ENCODE results near the gene LDB2. TPM values are rescaled to one million over a fixed set of nuclear protein-coding genes. Genes with fewer than 3 reads are reported as not detected.

LDB2 gene
- total and polyA plus RNA-seq, 2 of the 8 experiments (the other 6 are each of a cell fraction or from before 2014, with no cell fraction given), result 57.0 to 140 TPM

GRCh38 chr4:16617011-16617410, 281.4 kb downstream of the LDB2 start:
- no peak overlapping the region for H4K8ac ChIP-seq (ENCODE audit: extremely low read depth, insufficient read depth, low read length)
- H3K9me3 ChIP-seq (ENCODE audit: insufficient read depth in 2 of 2, low read depth in 1 of 2, low read length in 1 of 2), result no peaks in the 10 kb centered on the region; a peak in 1 of 4 replicates
- H3K23me2 ChIP-seq (ENCODE audit: low read depth, low read length), result no peaks in the 10 kb centered on the region
- H3K56ac ChIP-seq (replicated peaks; ENCODE audit: insufficient read length, low read depth, low read length), result no peak overlapping the region
- H2BK15ac ChIP-seq (ENCODE audit: low read length), result no peak overlapping the region
- no peak for DNase-seq (ENCODE audit: low read depth in 1 of 2, low spot score in 2 of 2)
- ChIA-PET CTCF (ENCODE audit: partially characterized antibody) (interaction anchor here (1.0 kb wide), 1 partner anchor 96 kb away, joined by 4 read pairs; no protein-coding TSS in a partner anchor), POLR2A (ENCODE audit: partially characterized antibody) (no interaction called here)
- no peak overlapping the region for H2BK5ac ChIP-seq (ENCODE audit: low read depth, low read length)
- H3K4ac ChIP-seq (replicated peaks; ENCODE audit: insufficient read length, low read depth, low read length), result no peak overlapping the region
- no peak overlapping the region for H2BK12ac ChIP-seq (ENCODE audit: low read depth, low read length)
- H3K4me2 ChIP-seq (ENCODE audit: insufficient read depth in 1 of 2, low read depth in 2 of 2, low read length in 2 of 2), result no peak overlapping the region
- no peaks in the 10 kb centered on the region for H3K4me1 ChIP-seq (replicated peaks in 1 of 4; ENCODE audit: control insufficient read depth in 3 of 4, insufficient read depth in 4 of 4, low read length in 3 of 4)
- no peak for FAIRE-seq
- H4K5ac ChIP-seq (ENCODE audit: insufficient read length, low read depth, low read length), result no peak overlapping the region
- peaks cover 2% of the 10 kb centered on the region; the same call in 1 of the 2 replicates for H3K79me1 ChIP-seq (ENCODE audit: low read depth, low read length)
- H2BK20ac ChIP-seq (ENCODE audit: low read length), result no peak overlapping the region
- no peaks in the 10 kb centered on the region for H3K36me3 ChIP-seq (ENCODE audit: control insufficient read depth in 2 of 4, insufficient read depth in 4 of 4, low read length in 3 of 4)
- H3K9ac ChIP-seq (replicated peaks in 1 of 4; ENCODE audit: extremely low read depth in 1 of 4, low read depth in 3 of 4, low read length in 3 of 4), result no peak overlapping the region
- no peak overlapping the region for H3K18ac ChIP-seq (ENCODE audit: extremely low read depth, low read length)
- no peak overlapping the region for H3K23ac ChIP-seq (ENCODE audit: insufficient read length)
- H2AFZ ChIP-seq (ENCODE audit: low read length), result no peak overlapping the region
- H4K91ac ChIP-seq (replicated peaks; ENCODE audit: insufficient read length, low read length), result no peak overlapping the region
- no peak overlapping the region for H2AK5ac ChIP-seq (ENCODE audit: low read depth, low read length)
- H3K27me3 ChIP-seq (replicated peaks in 1 of 4; ENCODE audit: control insufficient read depth in 3 of 4, extremely low read depth in 1 of 4, insufficient read depth in 3 of 4, low read length in 3 of 4), result no peaks in the 10 kb centered on the region
- H3K79me2 ChIP-seq (ENCODE audit: control insufficient read depth in 1 of 2, insufficient read depth in 2 of 2, low read length in 2 of 2), result no peaks in the 10 kb centered on the region; a peak in 1 of 4 replicates
- H3K27ac ChIP-seq (ENCODE audit: low read depth, low read length), result no peak overlapping the region
- no peaks in the 10 kb centered on the region for H4K20me1 ChIP-seq (replicated peaks in 1 of 2; ENCODE audit: control insufficient read depth in 1 of 2, insufficient read depth in 2 of 2, low read length in 2 of 2)
- WGBS, 2 experiments (ENCODE audit: extremely low coverage in 1 of 2, insufficient coverage in 1 of 2, insufficient read length in 1 of 2, insufficient replicate concordance in 2 of 2, low coverage in 1 of 2, low lambda C conversion rate in 2 of 2, missing lambda C conversion rate in 1 of 2), result 90% methylated on average over 6 of the region's 6 CpGs; no CpG with 5 or more reads in 1 of the 2 experiments
- H3K14ac ChIP-seq (ENCODE audit: insufficient read length), result no peak overlapping the region
- H3K4me3 ChIP-seq (ENCODE audit: extremely low read depth in 1 of 4, insufficient read depth in 2 of 4, low read depth in 3 of 4, low read length in 4 of 4), result no peak overlapping the region
- H2BK120ac ChIP-seq (replicated peaks; ENCODE audit: low read depth, low read length), result no peak overlapping the region
- TF ChIP-seq EP300 (IDR thresholded peaks at IDR 0.05; ENCODE audit: borderline replicate concordance in 1 of 2, low read depth in 2 of 2, low read length in 2 of 2) (no peak), RBBP5 (IDR thresholded peaks at IDR 0.05; ENCODE audit: borderline replicate concordance, low read depth, low read length) (no peak), USF2 (IDR thresholded peaks at IDR 0.05; ENCODE audit: low read length) (no peak), HDAC6 (IDR thresholded peaks at IDR 0.05; ENCODE audit: low read depth, low read length) (no peak), NRF1 (IDR thresholded peaks at IDR 0.05; ENCODE audit: low read depth, low read length) (no peak), RXRA (IDR thresholded peaks at IDR 0.05; ENCODE audit: insufficient read depth, low read depth, low read length) (no peak), CEBPB (IDR thresholded peaks at IDR 0.05; ENCODE audit: low read depth, low read length) (no peak), SIRT6 (IDR thresholded peaks at IDR 0.05; ENCODE audit: low read length) (no peak), KDM1A (IDR thresholded peaks at IDR 0.05; ENCODE audit: borderline replicate concordance, low read length) (no peak), RFX5 (IDR thresholded peaks at IDR 0.05; ENCODE audit: borderline replicate concordance, low read depth, low read length) (no peak), GABPA (IDR thresholded peaks at IDR 0.05; ENCODE audit: borderline replicate concordance, insufficient read depth, low read length) (no peak), SIN3A (conservative IDR thresholded peaks at IDR 0.05 in 1 of 2, IDR thresholded peaks at IDR 0.05 in 1 of 2; ENCODE audit: low read depth in 1 of 2, low read length in 2 of 2) (no peak)

Measured in H1 (cell line).